Peyer's patch (tissue), 4 donors: ENCODE data around the gene TPPP2. TPM values are rescaled to one million over a fixed set of nuclear protein-coding genes. Genes with fewer than 3 reads are reported as not detected.

Source experiments
- DNase-seq, 3 donors: peaks; one replicate each; pipeline ENCODE4 v3.0.0-alpha.2; 2017 to 2019
- H3K27ac ChIP-seq, 4 donors: fragments of 200-600 bp; sonication (generic); one replicate each; pipeline ENCODE4 v1.5.1; 2016 to 2019
- H3K27me3 ChIP-seq, 2 donors: fragments of 200-600 bp; sonication (generic); one replicate each; pipeline ENCODE4 v1.5.1; 2019
- H3K36me3 ChIP-seq, 3 donors: fragments of 200-600 bp; sonication (generic); one replicate each; pipeline ENCODE4 v1.5.1; 2016 to 2019
- H3K4me1 ChIP-seq, 4 donors: fragments of 200-600 bp; sonication (generic); one replicate each; pipeline ENCODE4 v1.5.1; 2016 to 2019
- H3K4me3 ChIP-seq, 4 donors: fragments of 200-600 bp; sonication (generic); 1 replicate in 3 of 4; 2 replicates in 1 of 4; pipeline ENCODE4 v1.5.1; 2016 to 2019; ENCODE audit warnings: mild to moderate bottlenecking in 1 of 4
- H3K9me3 ChIP-seq, 4 donors: fragments of 200-600 bp; sonication (generic); one replicate each; pipeline ENCODE4 v1.5.1; 2016 to 2019; ENCODE audit warnings: mild to moderate bottlenecking in 1 of 4
- POLR2A ChIP-seq, 2 donors: fragments of 450-650 bp; IDR thresholded peaks; one replicate each; pipeline ENCODE4 v1.5.1; 2017; ENCODE audit warnings: antibody characterized with exemption in 2 of 2, mild to moderate bottlenecking in 2 of 2, moderate library complexity in 2 of 2
- total RNA-seq, 4 donors: library from RNA; depleted of rRNA; stranded (reverse); fragments of >200 nt; gene quantifications; one replicate each; pipeline ENCODE4 v1.1.0, GENCODE V29; 2016
- TF ChIP-seq, protein P1 (sequence below), 6 experiments: fragments of 450-650 bp in 4 of 6; fragments of 200-600 bp in 2 of 6; sonication (generic) in 1 of 6; IDR thresholded peaks; one replicate each; pipeline ENCODE4 v1.5.1; 2017 to 2019; ENCODE audit warnings: antibody characterized with exemption in 6 of 6, mild to moderate bottlenecking in 3 of 6, moderate library complexity in 1 of 6

The TPPP2 gene
- total RNA-seq, 4 donors from 2014 or later = not detected

DNA sequence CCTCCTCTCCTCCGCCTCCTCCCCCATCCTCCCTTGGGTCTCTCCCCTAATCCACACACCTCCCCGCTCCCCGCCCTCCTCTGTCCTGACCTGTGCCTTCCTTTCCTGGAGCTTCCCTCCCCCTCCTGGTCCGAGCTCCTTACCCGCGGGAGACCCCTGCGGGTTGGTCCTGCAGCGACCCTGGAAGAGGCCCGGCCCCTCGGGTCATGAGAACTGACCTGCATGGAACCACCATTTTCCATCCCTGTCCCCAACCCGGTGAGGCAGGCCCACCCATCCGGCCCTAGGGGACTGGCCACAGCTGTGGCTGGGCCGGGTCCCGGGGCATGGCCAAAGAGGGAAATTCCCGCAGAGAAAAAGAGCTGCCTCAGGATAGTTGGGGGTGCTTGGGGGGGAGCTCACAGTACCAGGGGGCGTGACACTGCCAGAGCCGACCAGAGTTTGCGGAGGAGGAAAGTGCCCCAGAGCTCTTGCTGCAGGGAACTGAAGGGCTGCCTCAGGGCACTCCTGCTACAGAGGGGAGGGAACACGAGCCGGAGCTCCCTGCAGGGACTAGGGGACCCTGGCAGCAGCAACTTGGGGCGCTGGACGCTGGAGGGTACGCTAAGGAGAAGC is 40.7 kb downstream of the TPPP2 start:
- DNase-seq = peak; percentile 39 to 68 (median 58)
- peak overlapping the region; percentile 79 to 90 (median 84) for H3K27ac ChIP-seq

DNA sequence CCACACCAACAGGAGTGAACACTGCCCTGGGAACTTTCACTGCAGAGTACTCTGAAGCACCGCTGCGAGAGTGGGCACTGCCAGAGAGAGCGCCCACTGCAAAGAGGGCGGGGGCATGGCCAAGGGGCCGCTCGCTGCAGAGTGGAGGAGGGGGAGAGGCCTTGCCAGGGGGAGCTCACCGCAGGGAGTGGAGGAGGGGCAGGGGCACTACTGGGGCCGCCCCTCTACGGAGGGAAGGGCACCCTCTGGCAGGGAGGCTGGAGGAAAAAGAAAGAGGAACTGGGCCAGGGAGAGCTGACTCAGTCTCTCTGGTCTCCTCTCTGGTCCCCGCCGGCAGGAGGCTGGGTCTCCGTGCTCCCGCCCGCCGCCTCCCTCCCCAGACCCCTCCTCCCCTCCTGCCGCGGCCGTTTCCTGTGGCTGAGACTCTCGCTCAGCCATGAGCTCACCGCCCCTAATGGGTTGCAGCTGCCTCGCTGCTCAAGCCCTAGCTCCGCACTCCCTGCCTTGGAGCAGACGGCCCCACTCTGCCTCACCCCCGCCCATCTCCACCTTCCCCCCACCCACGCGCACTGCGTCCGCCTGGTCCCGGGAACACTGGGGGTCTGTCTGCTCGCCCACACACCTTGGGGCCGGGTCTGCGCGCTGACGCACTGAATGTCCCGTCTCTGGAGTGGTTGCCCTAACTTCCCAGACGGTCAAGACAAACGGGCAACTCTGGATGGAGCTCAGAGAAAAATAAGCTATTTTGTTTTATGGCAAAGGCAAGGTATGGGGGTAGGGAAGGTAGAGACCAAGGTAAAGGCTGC is 41.4 kb downstream of the TPPP2 start:
- Histone ChIP-seq H3K4me1 (peaks cover 0 to 36% (median 26%) of the 10 kb centered on the region in 4 donors), H3K9me3 (no peaks in the 10 kb centered on the region), H3K4me3 (peak overlapping the region; percentile 66 to 90 (median 82)), H3K27me3 (no peaks in the 10 kb centered on the region), H3K27ac (peak overlapping the region; percentile 79 to 90 (median 84)), H3K36me3 (peaks cover 0 to 20% (median 0%) of the 10 kb centered on the region in 3 donors)
- no peak for TF ChIP-seq POLR2A (IDR thresholded peaks at IDR 0.05)
- TF ChIP-seq, protein P1, sequence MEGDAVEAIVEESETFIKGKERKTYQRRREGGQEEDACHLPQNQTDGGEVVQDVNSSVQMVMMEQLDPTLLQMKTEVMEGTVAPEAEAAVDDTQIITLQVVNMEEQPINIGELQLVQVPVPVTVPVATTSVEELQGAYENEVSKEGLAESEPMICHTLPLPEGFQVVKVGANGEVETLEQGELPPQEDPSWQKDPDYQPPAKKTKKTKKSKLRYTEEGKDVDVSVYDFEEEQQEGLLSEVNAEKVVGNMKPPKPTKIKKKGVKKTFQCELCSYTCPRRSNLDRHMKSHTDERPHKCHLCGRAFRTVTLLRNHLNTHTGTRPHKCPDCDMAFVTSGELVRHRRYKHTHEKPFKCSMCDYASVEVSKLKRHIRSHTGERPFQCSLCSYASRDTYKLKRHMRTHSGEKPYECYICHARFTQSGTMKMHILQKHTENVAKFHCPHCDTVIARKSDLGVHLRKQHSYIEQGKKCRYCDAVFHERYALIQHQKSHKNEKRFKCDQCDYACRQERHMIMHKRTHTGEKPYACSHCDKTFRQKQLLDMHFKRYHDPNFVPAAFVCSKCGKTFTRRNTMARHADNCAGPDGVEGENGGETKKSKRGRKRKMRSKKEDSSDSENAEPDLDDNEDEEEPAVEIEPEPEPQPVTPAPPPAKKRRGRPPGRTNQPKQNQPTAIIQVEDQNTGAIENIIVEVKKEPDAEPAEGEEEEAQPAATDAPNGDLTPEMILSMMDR (IDR thresholded peaks at IDR 0.05) = peak in 1 of 6 experiments; percentile 9
- DNase-seq = peak; percentile 74 to 89 (median 81)

More for the DNA sequence above, 40.7 kb downstream of the TPPP2 start:
- Histone ChIP-seq H3K9me3 (no peaks in the 10 kb centered on the region), H3K27me3 (no peaks in the 10 kb centered on the region), H3K4me3 (peak overlapping the region; percentile 66 to 90 (median 82)), H3K36me3 (peaks cover 0 to 16% (median 0%) of the 10 kb centered on the region in 3 donors), H3K4me1 (peaks cover 0 to 36% (median 26%) of the 10 kb centered on the region in 4 donors)
- TF ChIP-seq POLR2A (IDR thresholded peaks at IDR 0.05) = no peak
- TF ChIP-seq, protein P1 (IDR thresholded peaks at IDR 0.05) = no peak

DNA sequence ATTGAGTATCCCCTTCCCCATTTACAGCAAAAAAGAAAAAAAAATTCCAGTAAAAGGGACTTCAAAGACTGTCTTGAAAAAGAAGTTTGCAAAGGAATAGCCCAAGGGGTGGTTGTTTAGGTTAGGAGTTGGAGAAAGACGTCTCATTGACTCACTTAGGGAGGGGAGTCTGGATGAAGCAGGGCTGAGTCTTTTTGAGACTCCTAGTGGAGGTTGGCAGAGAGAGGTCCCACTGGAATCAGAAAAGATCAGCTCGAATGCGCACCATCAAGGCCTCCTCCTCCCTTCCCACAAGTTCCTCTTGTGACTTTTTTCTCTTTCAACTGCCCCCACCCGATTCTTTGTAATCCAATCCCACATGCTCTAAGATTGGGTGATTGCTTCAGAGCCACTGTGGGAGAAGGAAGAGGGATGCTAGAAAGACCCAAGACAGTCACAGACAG is 42.0 kb downstream of the TPPP2 start:
- H3K27me3 ChIP-seq = no peaks in the 10 kb centered on the region
- peaks cover 0 to 36% (median 26%) of the 10 kb centered on the region in 4 donors for H3K4me1 ChIP-seq
- no peaks in the 10 kb centered on the region for H3K9me3 ChIP-seq
- H3K27ac ChIP-seq = peak overlapping the region; percentile 79 to 90 (median 84)
- TF ChIP-seq, protein P1 (IDR thresholded peaks at IDR 0.05) = no peak
- no peak for TF ChIP-seq POLR2A (IDR thresholded peaks at IDR 0.05)
- H3K4me3 ChIP-seq = peak overlapping the region in 3 of 4 donors; percentile 82 to 90 (median 83)
- H3K36me3 ChIP-seq = peaks cover 0 to 25% (median 0%) of the 10 kb centered on the region in 3 donors
- DNase-seq = no peak

DNA sequence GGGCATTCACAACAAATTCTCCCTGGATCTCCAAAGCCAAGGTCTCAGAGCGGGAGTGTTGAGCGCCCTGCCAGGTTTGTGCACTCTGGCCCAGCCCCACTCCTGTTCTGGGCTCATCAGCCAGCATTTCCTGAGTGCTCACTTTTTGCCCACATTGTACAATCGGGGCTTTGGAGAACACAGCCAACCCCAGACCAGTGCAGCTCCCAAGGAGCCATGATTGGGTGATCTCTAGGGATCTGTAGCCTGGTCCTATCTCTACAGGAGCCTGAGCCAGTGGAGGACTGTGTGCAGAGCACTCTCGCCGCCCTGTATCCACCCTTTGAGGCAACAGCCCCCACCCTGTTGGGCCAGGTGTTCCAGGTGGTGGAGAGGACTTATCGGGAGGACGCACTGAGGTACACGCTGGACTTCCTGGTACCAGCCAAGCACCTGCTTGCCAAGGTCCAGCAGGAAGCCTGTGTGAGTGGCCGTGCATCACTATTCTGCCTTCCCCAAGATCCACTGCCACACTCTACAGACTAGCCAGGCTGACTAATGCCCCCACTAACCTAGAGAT is 42.8 kb downstream of the TPPP2 start:
- H3K27me3 ChIP-seq = no peaks in the 10 kb centered on the region
- H3K27ac ChIP-seq = peak overlapping the region in 2 of 4 donors; percentile 87 to 90
- TF ChIP-seq, protein P1 (IDR thresholded peaks at IDR 0.05) = no peak
- no peak for TF ChIP-seq POLR2A (IDR thresholded peaks at IDR 0.05)
- no peaks in the 10 kb centered on the region for H3K9me3 ChIP-seq
- peaks cover 0 to 36% (median 26%) of the 10 kb centered on the region in 4 donors for H3K4me1 ChIP-seq
- H3K4me3 ChIP-seq = no peak overlapping the region
- DNase-seq = peak in 2 of 3 donors; percentile 62 to 72
- H3K36me3 ChIP-seq = peaks cover 0 to 26% (median 0%) of the 10 kb centered on the region in 3 donors

DNA sequence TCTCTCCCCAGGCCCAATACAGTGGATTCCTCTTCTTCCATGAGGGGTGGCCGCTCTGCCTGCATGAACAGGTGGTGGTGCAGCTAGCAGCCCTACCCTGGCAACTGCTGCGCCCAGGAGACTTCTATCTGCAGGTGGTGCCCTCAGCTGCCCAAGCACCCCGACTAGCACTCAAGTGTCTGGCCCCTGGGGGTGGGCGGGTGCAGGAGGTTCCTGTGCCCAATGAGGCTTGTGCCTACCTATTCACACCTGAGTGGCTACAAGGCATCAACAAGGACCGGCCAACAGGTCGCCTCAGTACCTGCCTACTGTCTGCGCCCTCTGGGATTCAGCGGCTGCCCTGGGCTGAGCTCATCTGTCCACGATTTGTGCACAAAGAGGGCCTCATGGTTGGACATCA is 43.9 kb downstream of the TPPP2 start:
- no peak for DNase-seq
- Histone ChIP-seq H3K27me3 (no peaks in the 10 kb centered on the region), H3K4me3 (no peak overlapping the region), H3K4me1 (peaks cover 0 to 32% (median 22%) of the 10 kb centered on the region in 4 donors), H3K36me3 (peaks cover 0 to 36% (median 0%) of the 10 kb centered on the region in 3 donors), H3K9me3 (no peaks in the 10 kb centered on the region), H3K27ac (no peak overlapping the region)
- TF ChIP-seq, protein P1 (IDR thresholded peaks at IDR 0.05) = no peak
- no peak for TF ChIP-seq POLR2A (IDR thresholded peaks at IDR 0.05)
